ENCODE results near the gene UBQLN1. TPM values are rescaled to one million over a fixed set of nuclear protein-coding genes. Genes with fewer than 3 reads are reported as not detected.

Gene UBQLN1
- total and polyA plus RNA-seq, 2 donors (not counting 1 experiment from before 2014, with no cell fraction given) = 49.8 to 101 TPM

DNA sequence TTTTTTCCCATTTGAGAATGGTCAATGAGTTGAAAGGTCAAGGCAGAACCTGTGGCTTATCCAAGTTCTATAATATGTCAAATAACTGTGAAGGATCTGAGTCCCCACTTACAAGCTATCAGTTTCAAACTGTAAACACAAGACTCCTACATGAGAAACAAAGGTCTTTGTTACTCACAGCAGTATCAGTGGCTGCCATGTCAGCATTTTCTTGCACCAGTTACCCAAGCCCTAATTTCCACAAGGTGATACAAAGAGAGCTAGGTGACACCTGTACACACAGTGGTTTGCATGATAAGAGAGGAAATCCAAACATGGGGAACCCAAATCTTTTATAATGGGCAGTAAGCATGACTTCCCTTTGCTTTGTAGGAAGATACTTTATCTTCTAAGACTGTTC is 8.0 kb upstream of the UBQLN1 start:
- Histone ChIP-seq H4K20me1 (ENCODE audit: control insufficient read depth, insufficient read depth, low read length, poor library complexity, severe bottlenecking) (no peaks in the 10 kb centered on the region), H3K27ac (ENCODE audit: low read length in 2 of 2) (no peak overlapping the region), H3K9ac (ENCODE audit: low read length) (no peak overlapping the region), H3K27me3 (replicated peaks in 1 of 4; ENCODE audit: control extremely low read depth in 1 of 4, control insufficient read depth in 3 of 4, insufficient read depth in 4 of 4, low read length in 3 of 4) (no peaks in the 10 kb centered on the region), H3K9me3 (ENCODE audit: control extremely low read depth in 1 of 3, control insufficient read depth in 2 of 3, insufficient read depth in 1 of 3, low read length in 2 of 3) (no peaks in the 10 kb centered on the region), H3K4me2 (replicated peaks; ENCODE audit: low read depth, low read length, poor library complexity, severe bottlenecking) (no peak overlapping the region), H3K36me3 (replicated peaks in 1 of 2; ENCODE audit: control extremely low read depth in 1 of 2, control insufficient read depth in 1 of 2, extremely low read depth in 1 of 2, insufficient read depth in 2 of 2, low read length in 1 of 2) (no peaks in the 10 kb centered on the region), H3K4me1 (ENCODE audit: control insufficient read depth in 2 of 2, insufficient read depth in 2 of 2, low read length in 2 of 2) (no peaks in the 10 kb centered on the region), H2AFZ (ENCODE audit: insufficient read depth, low read depth, low read length, poor library complexity, severe bottlenecking) (no peak overlapping the region), H3K4me3 (ENCODE audit: control extremely low read depth in 1 of 5, extremely low read depth in 1 of 5, insufficient read depth in 1 of 5, low read depth in 2 of 5, low read length in 4 of 5) (no peak overlapping the region), H3K79me2 (ENCODE audit: control insufficient read depth, insufficient read depth, low read length) (no peaks in the 10 kb centered on the region)
- DNase-seq (no peak), ATAC-seq (ENCODE audit: low read depth) (no peak)
- no peak for TF ChIP-seq EZH2 (IDR thresholded peaks at IDR 0.05; ENCODE audit: borderline replicate concordance, insufficient read depth, low read depth, low read length, poor library complexity, severe bottlenecking)
- TF ChIP-seq, protein P1, sequence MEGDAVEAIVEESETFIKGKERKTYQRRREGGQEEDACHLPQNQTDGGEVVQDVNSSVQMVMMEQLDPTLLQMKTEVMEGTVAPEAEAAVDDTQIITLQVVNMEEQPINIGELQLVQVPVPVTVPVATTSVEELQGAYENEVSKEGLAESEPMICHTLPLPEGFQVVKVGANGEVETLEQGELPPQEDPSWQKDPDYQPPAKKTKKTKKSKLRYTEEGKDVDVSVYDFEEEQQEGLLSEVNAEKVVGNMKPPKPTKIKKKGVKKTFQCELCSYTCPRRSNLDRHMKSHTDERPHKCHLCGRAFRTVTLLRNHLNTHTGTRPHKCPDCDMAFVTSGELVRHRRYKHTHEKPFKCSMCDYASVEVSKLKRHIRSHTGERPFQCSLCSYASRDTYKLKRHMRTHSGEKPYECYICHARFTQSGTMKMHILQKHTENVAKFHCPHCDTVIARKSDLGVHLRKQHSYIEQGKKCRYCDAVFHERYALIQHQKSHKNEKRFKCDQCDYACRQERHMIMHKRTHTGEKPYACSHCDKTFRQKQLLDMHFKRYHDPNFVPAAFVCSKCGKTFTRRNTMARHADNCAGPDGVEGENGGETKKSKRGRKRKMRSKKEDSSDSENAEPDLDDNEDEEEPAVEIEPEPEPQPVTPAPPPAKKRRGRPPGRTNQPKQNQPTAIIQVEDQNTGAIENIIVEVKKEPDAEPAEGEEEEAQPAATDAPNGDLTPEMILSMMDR (IDR thresholded peaks at IDR 0.05) = no peak
- CTCF ChIA-PET = no interaction called here
- Mint-ChIP-seq H3K27ac (no peak overlapping the region), H3K9me3 (ENCODE audit: insufficient read depth) (no peaks in the 10 kb centered on the region), H3K4me3 (no peak overlapping the region), H3K27me3 (no peaks in the 10 kb centered on the region), H3K4me1 (peaks cover 4% of the 10 kb centered on the region)
- POLR2A ChIA-PET = no interaction called here
- intact Hi-C loops (cut with micrococcal nuclease) = no loop called here

DNA sequence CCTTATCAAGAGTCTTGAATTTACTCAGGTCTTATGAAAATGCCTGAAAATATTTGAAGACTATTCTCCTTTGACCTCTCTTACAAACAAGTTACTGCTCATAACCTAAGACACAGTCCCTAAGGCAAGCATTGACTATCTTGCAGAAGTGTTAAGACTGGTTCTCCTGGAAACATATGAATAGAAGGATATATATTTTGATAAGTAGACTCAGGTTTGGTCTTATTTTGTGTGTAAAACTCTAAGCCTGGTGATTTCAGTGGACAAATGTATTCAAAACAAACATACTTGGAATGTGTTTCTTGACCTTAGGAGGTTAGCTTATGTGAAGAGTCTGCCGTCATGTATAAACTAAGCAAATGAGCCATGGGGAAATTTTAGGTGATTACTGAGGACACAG is 7.5 kb upstream of the UBQLN1 start:
- no peak overlapping the region for H3K27ac Mint-ChIP-seq
- Histone ChIP-seq H3K79me2 (ENCODE audit: control insufficient read depth, insufficient read depth, low read length) (no peaks in the 10 kb centered on the region), H3K27ac (ENCODE audit: low read length in 2 of 2) (no peak overlapping the region), H3K4me3 (ENCODE audit: control extremely low read depth in 1 of 5, extremely low read depth in 1 of 5, insufficient read depth in 1 of 5, low read depth in 2 of 5, low read length in 4 of 5) (no peak overlapping the region), H3K36me3 (replicated peaks in 1 of 2; ENCODE audit: control extremely low read depth in 1 of 2, control insufficient read depth in 1 of 2, extremely low read depth in 1 of 2, insufficient read depth in 2 of 2, low read length in 1 of 2) (no peaks in the 10 kb centered on the region), H3K4me1 (ENCODE audit: control insufficient read depth in 2 of 2, insufficient read depth in 2 of 2, low read length in 2 of 2) (no peaks in the 10 kb centered on the region), H3K4me2 (replicated peaks; ENCODE audit: low read depth, low read length, poor library complexity, severe bottlenecking) (no peak overlapping the region), H4K20me1 (ENCODE audit: control insufficient read depth, insufficient read depth, low read length, poor library complexity, severe bottlenecking) (no peaks in the 10 kb centered on the region), H2AFZ (ENCODE audit: insufficient read depth, low read depth, low read length, poor library complexity, severe bottlenecking) (no peak overlapping the region), H3K9me3 (ENCODE audit: control extremely low read depth in 1 of 3, control insufficient read depth in 2 of 3, insufficient read depth in 1 of 3, low read length in 2 of 3) (no peaks in the 10 kb centered on the region), H3K9ac (ENCODE audit: low read length) (no peak overlapping the region), H3K27me3 (replicated peaks in 1 of 4; ENCODE audit: control extremely low read depth in 1 of 4, control insufficient read depth in 3 of 4, insufficient read depth in 4 of 4, low read length in 3 of 4) (no peaks in the 10 kb centered on the region)
- no CpG with 5 or more reads among the region's 1 CpG for WGBS (ENCODE audit: insufficient coverage)
- no peak for TF ChIP-seq EZH2 (IDR thresholded peaks at IDR 0.05; ENCODE audit: borderline replicate concordance, insufficient read depth, low read depth, low read length, poor library complexity, severe bottlenecking)
- TF ChIP-seq, protein P1 (IDR thresholded peaks at IDR 0.05) = no peak
- ChIA-PET POLR2A (no interaction called here), CTCF (no interaction called here)
- H3K27me3 Mint-ChIP-seq = no peaks in the 10 kb centered on the region
- H3K4me3 Mint-ChIP-seq = no peak overlapping the region
- ATAC-seq (ENCODE audit: low read depth) = no peak
- DNase-seq = no peak
- intact Hi-C loops (cut with micrococcal nuclease) = no loop called here
- peaks cover 4% of the 10 kb centered on the region for H3K4me1 Mint-ChIP-seq
- no peaks in the 10 kb centered on the region for H3K9me3 Mint-ChIP-seq (ENCODE audit: insufficient read depth)

Data from B cell (primary cell).